Activated naive CD4-positive, alpha-beta T cell treated with anti-CD3 and anti-CD28 coated beads, Interleukin-2, amount 10 ng/mL, durations not matched to agents 7 days and 5 days (primary cell): Measurements from ENCODE around the gene NT5C.
A peak's percentile ranks its signal among the peaks of the same experiment; 100 is the strongest.
"Not testable (repeated sequence)": the region's sequence is repeated elsewhere in the genome, so short reads cannot be mapped to it uniquely, and the experiment has no call there.

ENCODE experiments used
- CTCF ChIA-PET: fragments of 350-600 bp; sonication (Branson Sonifier 250); formaldehyde crosslinking; loops from one replicate; lab custom pipeline; 2021; ENCODE audit warnings: antibody characterized with exemption; lab: Charles Lee
- DNase-seq: peaks from one replicate; pipeline ENCODE4 v3.0.0-alpha.2; 2020
- H3K27ac Mint-ChIP-seq: one replicate; pipeline ENCODE4 v1.8.0; 2021; ENCODE audit warnings: mild to moderate bottlenecking, moderate library complexity, mixed read lengths
- H3K27me3 Mint-ChIP-seq: one replicate; pipeline ENCODE4 v1.8.0; 2021; ENCODE audit warnings: mild to moderate bottlenecking, mixed read lengths
- H3K36me3 Mint-ChIP-seq: one replicate; pipeline ENCODE4 v1.8.0; 2021; ENCODE audit warnings: mixed read lengths
- H3K4me1 Mint-ChIP-seq: one replicate; pipeline ENCODE4 v1.8.0; 2021; ENCODE audit warnings: mixed read lengths
- H3K4me3 Mint-ChIP-seq: one replicate; pipeline ENCODE4 v1.8.0; 2021; ENCODE audit warnings: mild to moderate bottlenecking, moderate library complexity, mixed read lengths
- H3K9me3 Mint-ChIP-seq: one replicate; pipeline ENCODE4 v1.8.0; 2021; ENCODE audit warnings: mixed read lengths

NT5C gene

DNA sequence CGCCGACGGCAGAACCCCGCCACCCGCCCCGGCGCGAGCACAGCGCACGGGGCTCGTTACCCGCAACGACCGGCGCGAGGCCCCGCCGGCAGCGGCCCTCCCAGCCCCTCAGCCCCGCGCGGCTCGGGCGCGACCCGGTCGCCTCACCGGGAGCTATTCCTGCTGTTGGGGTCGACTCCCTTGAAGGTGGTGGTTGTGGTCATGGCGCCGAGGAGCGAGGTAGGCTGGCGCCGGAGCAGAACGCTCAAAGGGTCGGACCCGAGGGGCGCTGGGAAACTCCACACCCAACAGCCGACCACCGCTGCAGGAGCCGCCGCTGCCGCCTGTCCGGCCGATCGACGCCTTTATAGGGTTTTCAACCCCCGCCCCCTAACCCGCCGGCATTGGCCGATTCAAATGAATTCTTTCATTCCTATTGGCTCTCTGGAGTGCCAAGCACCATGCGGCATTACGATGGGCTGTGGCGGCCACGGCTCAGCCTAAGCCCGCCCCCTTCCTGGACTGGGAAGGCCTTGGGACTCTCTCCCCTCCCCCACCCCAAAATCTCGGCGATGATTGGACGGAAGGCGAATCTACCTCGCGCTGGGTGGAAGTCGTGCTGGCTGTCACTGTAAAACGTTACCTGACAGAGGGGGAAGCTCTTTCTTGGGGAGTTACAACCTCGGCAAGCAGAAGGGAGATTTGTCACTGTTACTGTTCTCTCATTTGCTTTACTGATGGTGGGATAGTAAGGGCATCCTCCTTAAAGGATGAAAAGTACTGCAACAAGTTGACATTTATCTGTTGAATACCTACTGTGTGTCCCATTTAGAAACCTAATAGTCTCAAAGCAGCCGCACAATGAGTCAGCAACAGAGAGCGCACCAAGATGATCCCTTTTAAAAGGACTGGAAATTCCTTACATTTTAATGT lies 22.9 kb upstream of the NT5C start, which contains the start of gene JPT1:
TSS of gene JPT1 (minus strand) at position 318 of the 912 bp plus-strand sequence. CDS start at position 203, 115 bp downstream.
- Mint-ChIP-seq H3K27ac (peak within 1 kb of the TSS; percentile 93), H3K36me3 (peaks cover 18% of the 10 kb centered on the region), H3K4me1 (peaks cover 43% of the 10 kb centered on the region), H3K27me3 (no peaks in the 10 kb centered on the region), H3K9me3 (no peaks in the 10 kb centered on the region), H3K4me3 (peak within 1 kb of the TSS; percentile 95)
- CTCF ChIA-PET = interaction anchor here (0.5 to 1.5 kb wide), 4 partner anchors 29 to 129 kb away, joined by 3 to 9 read pairs (median 3); no protein-coding TSS in a partner anchor
- DNase-seq = peak; percentile 99

GRCh38 chr17:75153780-75154194 lies 22.2 kb upstream of the NT5C start:
- H3K36me3 Mint-ChIP-seq = peaks cover 19% of the 10 kb centered on the region
- peak; percentile 48 for DNase-seq
- no peaks in the 10 kb centered on the region for H3K9me3 Mint-ChIP-seq
- peak overlapping the region; percentile 95 for H3K4me3 Mint-ChIP-seq
- peaks cover 45% of the 10 kb centered on the region for H3K4me1 Mint-ChIP-seq
- H3K27me3 Mint-ChIP-seq = no peaks in the 10 kb centered on the region
- CTCF ChIA-PET = interaction anchor here (0.7 to 1.5 kb wide), 2 partner anchors 30 to 40 kb away, joined by 3 to 9 read pairs; no protein-coding TSS in a partner anchor
- peak overlapping the region; percentile 92 for H3K27ac Mint-ChIP-seq

DNA sequence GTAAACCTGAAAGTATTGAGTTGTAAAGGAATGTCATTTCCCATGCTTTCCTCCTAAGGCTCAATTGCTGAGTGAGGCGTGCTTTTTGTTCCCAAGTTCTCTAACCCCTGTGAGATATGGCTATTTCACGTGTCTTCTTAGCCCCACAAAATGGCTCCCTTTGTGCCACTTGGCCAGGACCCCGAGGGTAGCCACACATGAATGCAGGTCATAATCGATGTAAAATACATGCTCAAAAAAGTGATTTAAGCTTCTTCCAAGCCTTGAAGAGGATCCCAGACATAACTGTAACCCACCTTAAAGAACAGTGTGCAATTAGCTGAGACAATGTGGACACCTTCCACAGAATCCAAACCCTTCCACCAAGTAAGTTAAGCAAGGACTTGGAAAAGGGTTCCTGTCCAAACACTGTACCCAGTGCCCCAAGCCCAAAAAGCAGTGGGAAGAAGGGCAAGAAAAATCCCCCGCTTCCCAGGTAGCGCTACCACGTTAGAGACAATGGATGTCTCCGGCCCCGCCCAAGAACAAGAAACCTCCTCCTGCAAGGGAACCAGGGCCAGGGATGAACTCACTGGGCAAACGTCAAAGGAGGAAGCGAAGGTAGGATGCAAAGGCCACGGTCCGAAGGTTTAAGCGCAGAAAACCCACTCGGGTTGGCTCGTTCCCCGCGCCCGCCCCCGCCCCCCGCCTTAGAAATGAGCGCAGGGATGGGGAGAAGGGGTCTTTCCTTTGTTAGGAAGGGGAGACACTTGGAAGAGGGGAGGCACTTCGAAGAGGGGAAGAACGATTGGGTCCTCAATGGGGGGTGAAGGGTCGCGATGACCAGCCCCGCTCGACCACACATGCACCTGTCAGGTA lies 21.6 kb upstream of the NT5C start:
- Mint-ChIP-seq H3K9me3 (no peaks in the 10 kb centered on the region), H3K4me3 (peak overlapping the region; percentile 95), H3K27me3 (no peaks in the 10 kb centered on the region), H3K4me1 (peaks cover 50% of the 10 kb centered on the region), H3K36me3 (peaks cover 23% of the 10 kb centered on the region), H3K27ac (peak overlapping the region; percentile 92)
- CTCF ChIA-PET = no interaction called here
- peak; percentile 43 for DNase-seq

GRCh38 chr17:75152523-75152921 lies 21.0 kb upstream of the NT5C start:
- Mint-ChIP-seq H3K27me3 (no peaks in the 10 kb centered on the region), H3K36me3 (peaks cover 30% of the 10 kb centered on the region), H3K9me3 (no peaks in the 10 kb centered on the region), H3K4me1 (peaks cover 56% of the 10 kb centered on the region), H3K4me3 (peak overlapping the region; percentile 95), H3K27ac (peak overlapping the region; percentile 92)
- CTCF ChIA-PET = no interaction called here
- DNase-seq = no peak

DNA sequence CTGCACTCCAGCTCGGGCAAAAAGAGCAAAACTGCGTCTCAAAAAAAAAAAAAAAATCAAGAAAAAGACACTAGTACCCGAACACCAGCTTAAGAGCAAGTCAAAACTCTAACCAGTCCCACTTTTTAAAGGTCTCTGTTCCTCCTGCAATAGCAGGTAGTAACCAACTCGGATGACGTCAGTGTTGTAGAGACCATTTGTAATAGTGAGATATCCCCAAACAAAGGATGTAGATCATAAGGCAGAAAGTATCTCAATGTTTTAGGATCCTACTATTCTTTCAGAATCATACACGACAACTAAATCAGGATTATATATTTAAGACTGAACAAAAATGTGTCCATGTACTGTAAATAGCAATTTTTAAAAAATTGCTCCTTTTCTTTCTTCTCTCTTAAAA lies 20.4 kb upstream of the NT5C start:
- H3K36me3 Mint-ChIP-seq = peaks cover 31% of the 10 kb centered on the region
- H3K4me3 Mint-ChIP-seq = peak overlapping the region; percentile 95
- peaks cover 58% of the 10 kb centered on the region for H3K4me1 Mint-ChIP-seq
- no peaks in the 10 kb centered on the region for H3K27me3 Mint-ChIP-seq
- no peak for DNase-seq
- CTCF ChIA-PET = interaction anchor here (1.3 kb wide), 1 partner anchor 38 kb away, joined by 4 read pairs; no protein-coding TSS in a partner anchor
- no peak overlapping the region for H3K27ac Mint-ChIP-seq
- H3K9me3 Mint-ChIP-seq = no peaks in the 10 kb centered on the region

DNA sequence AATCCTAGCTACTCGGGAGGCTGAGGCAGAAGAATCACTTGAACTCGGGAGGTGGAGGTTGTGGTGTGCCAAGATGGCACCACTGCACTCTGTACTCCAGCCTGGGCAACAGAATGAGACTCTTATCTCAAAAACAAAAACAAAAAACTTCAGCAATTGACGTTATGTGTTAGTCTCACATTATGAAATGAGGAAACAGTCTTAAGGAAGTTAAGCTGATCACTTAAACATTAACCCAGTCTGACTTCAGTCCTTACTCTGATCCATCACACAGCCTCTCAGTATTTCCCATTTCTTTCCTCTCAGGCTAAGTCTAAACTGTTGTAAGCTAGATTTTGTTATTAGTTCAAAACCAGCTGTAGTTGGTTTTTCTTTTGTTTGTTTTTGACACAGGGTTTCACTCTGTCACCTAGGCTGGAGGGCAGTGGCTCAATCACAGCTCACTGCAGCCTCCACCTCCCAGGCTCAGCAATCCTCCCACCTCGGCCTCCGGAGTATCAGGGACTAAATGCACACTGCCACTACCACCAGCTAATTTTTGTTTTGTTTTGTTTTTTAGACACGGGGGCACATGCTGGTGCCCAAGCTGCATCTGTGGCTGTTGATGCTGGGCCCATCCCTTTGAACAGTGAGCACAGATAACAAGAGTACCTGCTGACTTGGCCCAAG lies 16.5 kb upstream of the NT5C start:
- Mint-ChIP-seq H3K27ac (peak overlapping the region; percentile 67), H3K4me1 (peaks cover 39% of the 10 kb centered on the region), H3K4me3 (no peak overlapping the region), H3K27me3 (no peaks in the 10 kb centered on the region), H3K9me3 (no peaks in the 10 kb centered on the region), H3K36me3 (peaks cover 64% of the 10 kb centered on the region)
- no peak for DNase-seq
- CTCF ChIA-PET = interaction anchor here (0.6 to 2.7 kb wide), 6 partner anchors 20 to 187 kb away, joined by 3 to 9 read pairs (median 4); no protein-coding TSS in a partner anchor

DNA sequence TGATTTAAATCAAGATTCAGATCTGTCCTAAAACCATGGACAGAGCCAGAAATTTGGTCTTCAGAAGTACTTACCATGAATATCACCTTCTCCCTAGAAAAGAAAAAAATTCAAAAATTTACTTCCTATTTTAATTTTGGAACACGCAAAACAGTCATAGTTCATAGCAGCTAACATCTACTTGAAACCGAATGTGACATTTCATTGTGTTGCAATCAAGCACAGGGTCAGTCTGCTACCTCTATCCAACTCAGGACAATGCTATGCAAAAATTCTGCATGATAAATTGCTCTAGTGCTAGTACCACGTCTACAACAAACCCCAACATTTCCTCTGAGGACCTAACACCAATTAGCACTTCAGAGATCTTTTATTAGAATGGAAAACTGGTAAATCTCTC lies 15.1 kb upstream of the NT5C start:
- no peak for DNase-seq
- no peaks in the 10 kb centered on the region for H3K9me3 Mint-ChIP-seq
- H3K36me3 Mint-ChIP-seq = peaks cover 65% of the 10 kb centered on the region
- H3K27me3 Mint-ChIP-seq = no peaks in the 10 kb centered on the region
- peaks cover 31% of the 10 kb centered on the region for H3K4me1 Mint-ChIP-seq
- H3K27ac Mint-ChIP-seq = no peak overlapping the region
- H3K4me3 Mint-ChIP-seq = no peak overlapping the region
- CTCF ChIA-PET = interaction anchor here (1.8 kb wide), 1 partner anchor 15 kb away, joined by 6 read pairs; the partner anchor contains the start of gene NT5C

DNA sequence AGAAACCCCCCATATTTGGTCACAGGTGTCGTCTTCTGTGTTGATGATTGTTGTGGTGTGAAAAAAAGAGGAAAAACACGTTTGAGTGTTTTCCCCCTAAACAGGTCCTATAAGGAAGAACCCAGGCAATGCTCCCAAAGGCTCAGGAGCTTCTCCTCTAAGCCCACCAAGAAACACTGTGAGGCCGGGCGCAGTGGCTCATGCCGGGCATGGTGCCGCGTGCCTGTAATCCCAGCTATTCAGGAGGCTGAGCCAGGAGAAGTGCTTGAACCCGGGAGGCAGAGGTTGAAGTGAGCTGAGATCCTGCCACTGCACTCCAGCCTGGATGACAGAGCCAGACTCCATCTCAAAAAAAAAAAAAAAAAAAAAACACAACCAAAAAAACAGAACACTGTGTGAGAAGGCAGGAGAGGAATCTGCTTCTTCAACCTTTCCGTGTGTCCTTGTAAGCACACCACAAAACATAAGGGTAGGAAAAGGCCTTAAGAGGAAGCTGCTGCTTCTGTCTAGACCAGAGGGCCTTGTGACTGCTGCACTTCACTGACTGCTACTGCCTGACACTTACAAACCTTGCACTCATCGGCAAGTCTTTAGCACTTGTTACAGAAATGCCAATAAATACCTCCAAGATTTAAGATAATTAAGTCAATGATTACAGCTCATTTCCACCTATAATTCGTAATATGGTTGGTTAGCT lies 13.4 kb upstream of the NT5C start:
- CTCF ChIA-PET = interaction anchor here (1.8 to 2.3 kb wide), 3 partner anchors 14 to 31 kb away, joined by 6 to 11 read pairs (median 10); partner anchors contain the start of gene NT5C
- Mint-ChIP-seq H3K27ac (peak overlapping the region; percentile 7), H3K27me3 (no peaks in the 10 kb centered on the region), H3K9me3 (no peaks in the 10 kb centered on the region), H3K4me3 (no peak overlapping the region), H3K36me3 (peaks cover 80% of the 10 kb centered on the region), H3K4me1 (peaks cover 41% of the 10 kb centered on the region)
- DNase-seq = no peak

DNA sequence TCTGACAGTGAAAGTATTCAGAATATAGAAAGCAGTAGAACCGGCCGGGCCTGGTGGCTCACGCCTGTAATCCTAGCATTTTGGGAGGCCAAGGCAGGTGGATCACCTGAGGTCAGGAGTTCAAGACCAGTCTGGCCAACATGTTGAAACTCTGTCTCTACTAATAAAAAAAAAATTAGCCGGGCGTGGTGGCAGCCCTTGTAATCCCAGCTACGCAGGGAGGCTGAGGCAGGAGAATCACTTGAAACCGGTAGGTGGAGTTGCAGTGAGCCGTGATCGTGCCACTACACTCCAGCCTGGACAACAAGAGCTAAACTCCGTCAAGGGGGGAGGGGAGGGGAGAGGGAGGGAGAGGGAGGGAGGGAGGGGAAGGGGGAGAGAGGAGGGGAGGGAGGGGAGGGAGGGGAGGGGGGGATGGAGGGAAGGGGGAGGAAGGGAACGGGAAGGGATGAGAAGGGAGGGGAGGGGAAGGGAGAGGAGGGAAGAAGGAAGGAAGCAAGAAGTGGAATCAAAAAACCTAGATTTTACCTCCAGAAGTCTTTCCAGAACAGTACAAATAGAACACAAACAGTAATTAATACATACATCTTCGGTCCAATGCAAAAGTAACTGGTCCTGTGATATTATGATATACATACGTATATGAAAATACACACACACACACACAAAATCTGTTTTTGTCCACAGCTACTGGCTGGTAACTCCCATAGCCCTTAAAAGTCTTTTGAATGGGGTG lies 10.9 kb upstream of the NT5C start:
- Mint-ChIP-seq H3K9me3 (no peaks in the 10 kb centered on the region), H3K27ac (no peak overlapping the region), H3K36me3 (peaks cover 66% of the 10 kb centered on the region)

GRCh38 chr17:75138519-75138918 lies 7.0 kb upstream of the NT5C start:
- Mint-ChIP-seq H3K4me1 (peaks cover 25% of the 10 kb centered on the region), H3K27ac (no peak overlapping the region), H3K9me3 (no peaks in the 10 kb centered on the region), H3K27me3 (no peaks in the 10 kb centered on the region), H3K36me3 (peaks cover 52% of the 10 kb centered on the region), H3K4me3 (no peak overlapping the region)
- no peak for DNase-seq
- CTCF ChIA-PET = interaction anchor here (1.3 to 1.5 kb wide), 2 partner anchors 25 to 79 kb away, joined by 3 to 6 read pairs; no protein-coding TSS in a partner anchor

More for the DNA sequence above, 10.9 kb upstream of the NT5C start:
- Mint-ChIP-seq H3K4me3 (no peak overlapping the region), H3K4me1 (peaks cover 26% of the 10 kb centered on the region), H3K27me3 (no peaks in the 10 kb centered on the region)
- DNase-seq = no peak
- CTCF ChIA-PET = interaction anchor here (0.8 to 2.6 kb wide), 4 partner anchors 10 to 30 kb away, joined by 3 to 7 read pairs (median 5); partner anchors contain the start of gene NT5C

- H3K9me3 Mint-ChIP-seq, DNase-seq, H3K27me3 Mint-ChIP-seq, H3K4me3 Mint-ChIP-seq, H3K27ac Mint-ChIP-seq: not testable (repeated sequence)
- CTCF ChIA-PET = interaction anchor here (1.0 kb wide), 1 partner anchor 102 kb away, joined by 3 read pairs; no protein-coding TSS in a partner anchor
- peaks cover 47% of the 10 kb centered on the region for H3K36me3 Mint-ChIP-seq
- H3K4me1 Mint-ChIP-seq = peaks cover 30% of the 10 kb centered on the region
Observed at GRCh38 chr17:75137762-75138161, 6.2 kb upstream of the NT5C start.

DNA sequence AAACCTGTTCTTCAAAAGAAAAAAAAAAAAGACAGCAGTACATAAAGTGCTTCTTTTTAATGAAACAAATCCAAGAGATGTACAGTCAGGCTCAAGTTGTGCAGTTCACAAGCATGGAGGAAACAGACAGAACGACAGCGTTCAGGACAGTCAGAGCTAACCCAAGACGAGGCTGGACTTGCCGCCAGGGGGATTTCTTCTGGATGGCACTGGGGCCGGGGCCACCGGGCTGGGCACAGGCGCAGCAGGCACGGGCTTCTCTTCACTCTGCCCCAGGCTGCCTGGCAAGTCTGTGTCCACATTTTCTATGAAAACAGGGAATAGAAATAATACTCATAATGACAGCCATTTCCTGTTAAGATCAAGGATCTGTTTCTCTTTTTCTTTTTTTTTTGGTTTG lies 4.4 kb upstream of the NT5C start:
- CTCF ChIA-PET = no interaction called here
- Mint-ChIP-seq H3K27ac (no peak overlapping the region), H3K36me3 (peaks cover 36% of the 10 kb centered on the region)

More for the DNA sequence above, 4.4 kb upstream of the NT5C start:
- H3K4me1 Mint-ChIP-seq = peaks cover 28% of the 10 kb centered on the region
- DNase-seq = no peak
- H3K9me3 Mint-ChIP-seq = no peaks in the 10 kb centered on the region
- no peak overlapping the region for H3K4me3 Mint-ChIP-seq
- no peaks in the 10 kb centered on the region for H3K27me3 Mint-ChIP-seq
